Large intestine (tissue), 12 donors: ENCODE data around the gene TAF11L11. TPM values are rescaled to one million over a fixed set of nuclear protein-coding genes. Genes with fewer than 3 reads are reported as not detected.
"Not testable (repeated sequence)": the region's sequence is repeated elsewhere in the genome, so short reads cannot be mapped to it uniquely, and the experiment has no call there.

Experiments
- DNase-seq, 2 donors: peaks; one replicate each; pipeline versions ENCODE4 v3.0.0 to v3.0.0-alpha.2; 2013
- H3K27ac ChIP-seq: one replicate; pipeline ENCODE4 v1.5.1; 2013; ENCODE audit warnings: low read length
- H3K27me3 ChIP-seq: 2 replicates; pipeline ENCODE4 v1.6.1; 2013; ENCODE audit warnings: low read length; ENCODE audit not compliant: control insufficient read depth, insufficient read depth
- H3K36me3 ChIP-seq: 2 replicates; pipeline ENCODE4 v1.6.1; 2013; ENCODE audit warnings: low read length; ENCODE audit not compliant: control insufficient read depth, insufficient read depth
- H3K4me1 ChIP-seq: one replicate; pipeline ENCODE4 v1.6.1; 2013; ENCODE audit warnings: low read length; ENCODE audit not compliant: control insufficient read depth, insufficient read depth
- H3K4me3 ChIP-seq: one replicate; pipeline ENCODE4 v1.5.1; 2013; ENCODE audit warnings: low read length
- H3K9me3 ChIP-seq: one replicate; pipeline ENCODE4 v1.6.1; 2013; ENCODE audit warnings: mild to moderate bottlenecking, low read depth, low read length, moderate library complexity; ENCODE audit not compliant: control insufficient read depth
- WGBS: methylation state at CpG from one replicate; pipeline ENCODE4 v1.1.5; 2013; ENCODE audit warnings: low lambda C conversion rate; ENCODE audit not compliant: insufficient coverage; 5-methylcytosine and 5-hydroxymethylcytosine counted together
- long read RNA-seq, 11 donors: transcript quantifications; one replicate each; lab custom pipeline, GENCODE V29; 2026
- polyA plus RNA-seq: library from polyadenylated mRNA; unstranded; fragments of 120-200 nt; gene quantifications from one replicate; pipeline ENCODE4 v1.2.1, GENCODE V29; 2013

TAF11L11 gene
- polyA plus RNA-seq: not detected
- long read RNA-seq, donor 1: 0 reads
- long read RNA-seq, donor 2: 0 reads
- long read RNA-seq, donor 3: 0 reads
- long read RNA-seq, donor 4: 0 reads
- long read RNA-seq, donor 5: 0 reads
- long read RNA-seq, donor 6: 0 reads
- long read RNA-seq, donor 7: 0 reads
- long read RNA-seq, donor 8: 0 reads
- long read RNA-seq, donor 9: 0 reads
- long read RNA-seq, donor 10: 0 reads
- long read RNA-seq, donor 11: 0 reads

- H3K4me1 ChIP-seq, H3K4me3 ChIP-seq, H3K36me3 ChIP-seq, DNase-seq, H3K27ac ChIP-seq, H3K27me3 ChIP-seq, H3K9me3 ChIP-seq: not testable (repeated sequence)
- WGBS: 100% methylated on average over 1 of the region's 6 CpGs
These were observed at the start of gene TAF11L11 for GRCh38 chr5:17603880-17604279. Gene TAF11L11, plus strand, starts transcription at chr5:17604183.

- H3K4me1 ChIP-seq, H3K4me3 ChIP-seq, DNase-seq, H3K9me3 ChIP-seq, H3K36me3 ChIP-seq, H3K27ac ChIP-seq, H3K27me3 ChIP-seq: not testable (repeated sequence)
- no CpG with 5 or more reads among the region's 16 CpGs for WGBS
These were observed 18.3 kb upstream of the TAF11L11 start, which contains the start of gene TAF11L7 for GRCh38 chr5:17585658-17586057. Gene TAF11L7, minus strand, starts transcription at chr5:17585758.

GRCh38 chr5:17590860-17591259, 13.1 kb upstream of the TAF11L11 start, which contains the start of gene TAF11L8:
Gene TAF11L8, minus strand, starts transcription at chr5:17590960.
- H3K36me3 ChIP-seq, H3K9me3 ChIP-seq, H3K4me1 ChIP-seq, H3K4me3 ChIP-seq, H3K27ac ChIP-seq, H3K27me3 ChIP-seq, DNase-seq: not testable (repeated sequence)
- no CpG with 5 or more reads among the region's 16 CpGs for WGBS

GRCh38 chr5:17594255-17594654, 9.7 kb upstream of the TAF11L11 start, which contains the start of gene TAF11L9:
Gene TAF11L9, minus strand, starts transcription at chr5:17594394.
- not testable (repeated sequence) for H3K36me3 ChIP-seq, H3K27me3 ChIP-seq, DNase-seq, H3K4me3 ChIP-seq, H3K27ac ChIP-seq, H3K9me3 ChIP-seq, H3K4me1 ChIP-seq
- WGBS: no CpG with 5 or more reads among the region's 15 CpGs

- H3K4me3 ChIP-seq, DNase-seq, H3K27me3 ChIP-seq, H3K36me3 ChIP-seq, H3K9me3 ChIP-seq, H3K4me1 ChIP-seq, H3K27ac ChIP-seq: not testable (repeated sequence)
- no CpG with 5 or more reads among the region's 15 CpGs for WGBS
These were observed 6.3 kb upstream of the TAF11L11 start, which contains the start of gene TAF11L10 for GRCh38 chr5:17597728-17598127. Gene TAF11L10, minus strand, starts transcription at chr5:17597828.

- Histone ChIP-seq H3K27me3 (no peaks in the 10 kb centered on the region), H3K4me3 (no peak overlapping the region), H3K9me3 (peaks cover 3% of the 10 kb centered on the region), H3K4me1 (no peaks in the 10 kb centered on the region), H3K36me3 (no peaks in the 10 kb centered on the region), H3K27ac (no peak overlapping the region)
- DNase-seq: no peak
- WGBS: no CpG with 5 or more reads among the region's 14 CpGs
These were observed 968 bp downstream of the TAF11L11 start for GRCh38 chr5:17604951-17605350.

GRCh38 chr5:17607461-17607860, 3.5 kb downstream of the TAF11L11 start:
- not testable (repeated sequence) for H3K27me3 ChIP-seq, H3K4me3 ChIP-seq, DNase-seq, H3K9me3 ChIP-seq, H3K4me1 ChIP-seq, H3K36me3 ChIP-seq, H3K27ac ChIP-seq
- no CpG with 5 or more reads among the region's 4 CpGs for WGBS

GRCh38 chr5:17610092-17610491, 6.1 kb downstream of the TAF11L11 start, which contains the start of gene TAF11L12:
Gene TAF11L12, plus strand, starts transcription at chr5:17610392.
- no CpG with 5 or more reads among the region's 2 CpGs for WGBS
- not testable (repeated sequence) for H3K9me3 ChIP-seq, H3K36me3 ChIP-seq, H3K27ac ChIP-seq, H3K4me3 ChIP-seq, H3K4me1 ChIP-seq, DNase-seq, H3K27me3 ChIP-seq

- Histone ChIP-seq H3K36me3 (no peaks in the 10 kb centered on the region), H3K27ac (no peak overlapping the region), H3K9me3 (peaks cover 6% of the 10 kb centered on the region), H3K4me1 (no peaks in the 10 kb centered on the region), H3K27me3 (no peaks in the 10 kb centered on the region), H3K4me3 (no peak overlapping the region)
- WGBS: no CpG with 5 or more reads among the region's 17 CpGs
- DNase-seq: no peak
These were observed 11.1 kb downstream of the TAF11L11 start for GRCh38 chr5:17614872-17615605.

- no peak for DNase-seq
- Histone ChIP-seq H3K4me1 (no peaks in the 10 kb centered on the region), H3K4me3 (no peak overlapping the region), H3K27me3 (no peaks in the 10 kb centered on the region), H3K27ac (no peak overlapping the region), H3K36me3 (no peaks in the 10 kb centered on the region), H3K9me3 (peaks cover 12% of the 10 kb centered on the region)
- WGBS: 100% methylated on average over 1 of the region's 3 CpGs
These were observed 15.4 kb downstream of the TAF11L11 start for GRCh38 chr5:17619354-17619753.
